ENCODE data around the gene MED25. TPM values are rescaled to one million over a fixed set of nuclear protein-coding genes. Genes with fewer than 3 reads are reported as not detected.

MED25 gene
- total and polyA plus RNA-seq, 2 of the 8 experiments (the other 6 are each of a cell fraction or from before 2014, with no cell fraction given): 21.6 to 71.4 TPM

GRCh38 chr19:49786376-49786820 is 31.7 kb upstream of the MED25 start:
- Histone ChIP-seq H2BK12ac (ENCODE audit: low read depth, low read length) (no peak overlapping the region), H4K5ac (ENCODE audit: insufficient read length, low read depth, low read length) (no peak overlapping the region), H2BK5ac (ENCODE audit: low read depth, low read length) (no peak overlapping the region), H3K18ac (ENCODE audit: extremely low read depth, low read length) (no peak overlapping the region), H4K8ac (ENCODE audit: extremely low read depth, insufficient read depth, low read length) (no peak overlapping the region), H3K4me1 (replicated peaks in 1 of 4; ENCODE audit: control insufficient read depth in 3 of 4, insufficient read depth in 4 of 4, low read length in 3 of 4) (no peaks in the 10 kb centered on the region), H3K23me2 (ENCODE audit: low read depth, low read length) (no peaks in the 10 kb centered on the region; the same call in 1 of the 2 replicates), H3K9me3 (ENCODE audit: insufficient read depth in 2 of 2, low read depth in 1 of 2, low read length in 1 of 2) (no peaks in the 10 kb centered on the region), H2AFZ (ENCODE audit: low read length) (no peak overlapping the region), H4K91ac (replicated peaks; ENCODE audit: insufficient read length, low read length) (no peak overlapping the region), H2BK120ac (replicated peaks; ENCODE audit: low read depth, low read length) (no peak overlapping the region), H3K36me3 (ENCODE audit: control insufficient read depth in 2 of 4, insufficient read depth in 4 of 4, low read length in 3 of 4) (peaks cover 2 to 23% (median 10%) of the 10 kb centered on the region in 4 experiments; a peak in 6 of 8 replicates), H3K79me1 (ENCODE audit: low read depth, low read length) (peaks cover 7% of the 10 kb centered on the region), H3K79me2 (ENCODE audit: control insufficient read depth in 1 of 2, insufficient read depth in 2 of 2, low read length in 2 of 2) (no peaks in the 10 kb centered on the region; a peak in 1 of 4 replicates), H3K27ac (ENCODE audit: low read depth, low read length) (no peak overlapping the region), H2BK15ac (ENCODE audit: low read length) (no peak overlapping the region), H3K14ac (ENCODE audit: insufficient read length) (no peak overlapping the region), H3K9ac (replicated peaks in 1 of 4; ENCODE audit: extremely low read depth in 1 of 4, low read depth in 3 of 4, low read length in 3 of 4) (no peak overlapping the region), H4K20me1 (replicated peaks in 1 of 2; ENCODE audit: control insufficient read depth in 1 of 2, insufficient read depth in 2 of 2, low read length in 2 of 2) (peaks cover 0 to 6% of the 10 kb centered on the region in 2 experiments), H2BK20ac (ENCODE audit: low read length) (no peak overlapping the region), H2AK5ac (ENCODE audit: low read depth, low read length) (no peak overlapping the region), H3K56ac (replicated peaks; ENCODE audit: insufficient read length, low read depth, low read length) (no peak overlapping the region), H3K23ac (ENCODE audit: insufficient read length) (no peak overlapping the region), H3K4me2 (ENCODE audit: insufficient read depth in 1 of 2, low read depth in 2 of 2, low read length in 2 of 2) (no peak overlapping the region), H3K4me3 (ENCODE audit: extremely low read depth in 1 of 4, insufficient read depth in 2 of 4, low read depth in 3 of 4, low read length in 4 of 4) (no peak overlapping the region), H3K4ac (replicated peaks; ENCODE audit: insufficient read length, low read depth, low read length) (no peak overlapping the region), H3K27me3 (replicated peaks in 1 of 4; ENCODE audit: control insufficient read depth in 3 of 4, extremely low read depth in 1 of 4, insufficient read depth in 3 of 4, low read length in 3 of 4) (no peaks in the 10 kb centered on the region)
- WGBS, 2 experiments (ENCODE audit: extremely low coverage in 1 of 2, insufficient coverage in 1 of 2, insufficient read length in 1 of 2, insufficient replicate concordance in 2 of 2, low coverage in 1 of 2, low lambda C conversion rate in 2 of 2, missing lambda C conversion rate in 1 of 2): 93% methylated on average over 9 of the region's 9 CpGs; no CpG with 5 or more reads in 1 of the 2 experiments
- ChIA-PET POLR2A (ENCODE audit: partially characterized antibody) (interaction anchor here (1.1 to 1.8 kb wide), 3 partner anchors 11 to 33 kb away, joined by 3 to 7 read pairs (median 5); no protein-coding TSS in a partner anchor), CTCF (ENCODE audit: partially characterized antibody) (interaction anchor here (0.5 to 2.4 kb wide), 7 partner anchors 9 to 161 kb away, joined by 3 to 5 read pairs (median 4); no protein-coding TSS in a partner anchor)
- no peak for FAIRE-seq
- no peak for DNase-seq (ENCODE audit: low read depth in 1 of 2, low spot score in 2 of 2)
- TF ChIP-seq POU5F1 (IDR thresholded peaks at IDR 0.05; ENCODE audit: low read depth, low read length): no peak
- TF ChIP-seq EZH2 (IDR thresholded peaks at IDR 0.05; ENCODE audit: low read depth, low read length, severe bottlenecking): no peak
- no peak for TF ChIP-seq TEAD4 (IDR thresholded peaks at IDR 0.05; ENCODE audit: low read depth, low read length)
- TF ChIP-seq SIRT6 (IDR thresholded peaks at IDR 0.05; ENCODE audit: low read length): no peak
- TF ChIP-seq GTF2F1 (IDR thresholded peaks at IDR 0.05; ENCODE audit: borderline replicate concordance, low read depth, low read length): no peak
- TF ChIP-seq TAF7 (optimal IDR thresholded peaks at IDR 0.05; ENCODE audit: borderline replicate concordance, low read depth, low read length): no peak
- no peak for TF ChIP-seq E2F6 (IDR thresholded peaks at IDR 0.05)
